ENCODE measurements around the gene DNAH5.

DNA sequence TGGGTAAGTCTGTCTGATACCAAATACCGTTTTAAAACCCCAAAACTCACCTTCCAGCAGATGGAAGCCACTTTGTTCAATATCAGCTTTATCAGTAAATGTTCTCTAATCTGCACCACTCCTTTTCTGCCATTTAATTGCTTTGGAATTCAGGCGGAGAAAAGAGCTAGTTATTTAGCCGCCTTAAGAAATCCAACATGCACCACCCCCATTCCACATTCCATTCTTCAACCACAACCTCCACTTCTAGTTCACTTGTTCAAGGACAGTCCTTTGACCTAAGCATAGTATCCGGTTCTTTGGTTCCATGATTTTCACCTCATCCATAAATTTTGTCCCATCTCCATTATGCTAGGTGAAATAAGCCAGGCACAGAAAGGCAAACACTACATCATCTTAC, 240.1 kb downstream of the DNAH5 start:
- TF ChIP-seq POLR2AphosphoS5 (IDR thresholded peaks at IDR 0.05): no peak
- TF ChIP-seq, protein P1, sequence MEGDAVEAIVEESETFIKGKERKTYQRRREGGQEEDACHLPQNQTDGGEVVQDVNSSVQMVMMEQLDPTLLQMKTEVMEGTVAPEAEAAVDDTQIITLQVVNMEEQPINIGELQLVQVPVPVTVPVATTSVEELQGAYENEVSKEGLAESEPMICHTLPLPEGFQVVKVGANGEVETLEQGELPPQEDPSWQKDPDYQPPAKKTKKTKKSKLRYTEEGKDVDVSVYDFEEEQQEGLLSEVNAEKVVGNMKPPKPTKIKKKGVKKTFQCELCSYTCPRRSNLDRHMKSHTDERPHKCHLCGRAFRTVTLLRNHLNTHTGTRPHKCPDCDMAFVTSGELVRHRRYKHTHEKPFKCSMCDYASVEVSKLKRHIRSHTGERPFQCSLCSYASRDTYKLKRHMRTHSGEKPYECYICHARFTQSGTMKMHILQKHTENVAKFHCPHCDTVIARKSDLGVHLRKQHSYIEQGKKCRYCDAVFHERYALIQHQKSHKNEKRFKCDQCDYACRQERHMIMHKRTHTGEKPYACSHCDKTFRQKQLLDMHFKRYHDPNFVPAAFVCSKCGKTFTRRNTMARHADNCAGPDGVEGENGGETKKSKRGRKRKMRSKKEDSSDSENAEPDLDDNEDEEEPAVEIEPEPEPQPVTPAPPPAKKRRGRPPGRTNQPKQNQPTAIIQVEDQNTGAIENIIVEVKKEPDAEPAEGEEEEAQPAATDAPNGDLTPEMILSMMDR (IDR thresholded peaks at IDR 0.05): no peak
- TF ChIP-seq POLR2A (IDR thresholded peaks at IDR 0.05): no peak

All from stomach (tissue), 4 donors.